ENCODE measurements around the gene ADNP.

Gene ADNP

GRCh38 chr20:50913690-50914375, 17.4 kb downstream of the ADNP start:
- no peak overlapping the region for H3K27ac ChIP-seq
- TF ChIP-seq ZFX (IDR thresholded peaks at IDR 0.05) (no peak), CTCF (conservative IDR thresholded peaks at IDR 0.05) (no peak)

GRCh38 chr20:50911716-50912115, 19.5 kb downstream of the ADNP start:
- no peak for TF ChIP-seq ZFX (IDR thresholded peaks at IDR 0.05)
- no peak for TF ChIP-seq CTCF (conservative IDR thresholded peaks at IDR 0.05)
- no peak overlapping the region for H3K27ac ChIP-seq

GRCh38 chr20:50911030-50911429, 20.2 kb downstream of the ADNP start:
- TF ChIP-seq CTCF (conservative IDR thresholded peaks at IDR 0.05) (no peak), ZFX (IDR thresholded peaks at IDR 0.05) (no peak)
- H3K27ac ChIP-seq: no peak overlapping the region

- no peak overlapping the region for H3K27ac ChIP-seq
- TF ChIP-seq CTCF (conservative IDR thresholded peaks at IDR 0.05) (no peak), ZFX (IDR thresholded peaks at IDR 0.05) (no peak)
Measured at GRCh38 chr20:50909413-50909812, 21.8 kb downstream of the ADNP start.

- no peak overlapping the region for H3K27ac ChIP-seq
- TF ChIP-seq CTCF (conservative IDR thresholded peaks at IDR 0.05): no peak
- no peak for TF ChIP-seq ZFX (IDR thresholded peaks at IDR 0.05)
Measured at GRCh38 chr20:50904067-50904570, 27.1 kb downstream of the ADNP start.

GRCh38 chr20:50903353-50904051, 27.7 kb downstream of the ADNP start:
- no peak overlapping the region for H3K27ac ChIP-seq
- TF ChIP-seq CTCF (conservative IDR thresholded peaks at IDR 0.05) (no peak), ZFX (IDR thresholded peaks at IDR 0.05) (no peak)

GRCh38 chr20:50901301-50901700, 29.9 kb downstream of the ADNP start:
- TF ChIP-seq ZFX (IDR thresholded peaks at IDR 0.05) (no peak), CTCF (conservative IDR thresholded peaks at IDR 0.05) (no peak)
- H3K27ac ChIP-seq: no peak overlapping the region

All from C4-2B (cell line).